ENCODE results near the gene SYNGR4. TPM values are rescaled to one million over a fixed set of nuclear protein-coding genes. Genes with fewer than 3 reads are reported as not detected.

Gene SYNGR4
- total and polyA plus RNA-seq, 2 experiments from 2014 or later, result not detected

- Histone ChIP-seq H3K27ac (no peak overlapping the region), H3K79me2 (ENCODE audit: insufficient read depth) (no peaks in the 10 kb centered on the region), H4K20me1 (ENCODE audit: insufficient read depth) (no peaks in the 10 kb centered on the region), H3K9me3 (ENCODE audit: low read depth) (no peaks in the 10 kb centered on the region), H3K9me2 (ENCODE audit: insufficient read depth) (no peaks in the 10 kb centered on the region), H2AFZ (no peak overlapping the region), H3K4me2 (ENCODE audit: unreplicated experiment) (no peak overlapping the region), H3K4me3 (no peak overlapping the region), H3K27me3 (replicated peaks; ENCODE audit: insufficient read depth) (no peaks in the 10 kb centered on the region), H3K36me3 (ENCODE audit: low read depth) (no peaks in the 10 kb centered on the region), H3K9ac (no peak overlapping the region), H3K4me1 (ENCODE audit: insufficient read depth) (no peaks in the 10 kb centered on the region), H3F3A (ENCODE audit: insufficient read depth) (no peaks in the 10 kb centered on the region)
- DNase-seq, result no peak
- TF ChIP-seq EZH2 (IDR thresholded peaks at IDR 0.05; ENCODE audit: insufficient read depth, poor library complexity, severe bottlenecking) (no peak), EZH2phosphoT487 (IDR thresholded peaks at IDR 0.05; ENCODE audit: insufficient read depth, low read depth) (no peak)
- 86 to 92% methylated on average over 25 to 26 of the region's 27 CpGs for WGBS, 2 experiments (ENCODE audit: low coverage in 1 of 2, low lambda C conversion rate in 2 of 2, missing lambda C conversion rate in 2 of 2)
- in situ Hi-C loops (cut with MboI), result no loop called here
These were observed 41.0 kb downstream of the SYNGR4 start for GRCh38 chr19:48405010-48405659.

DNA sequence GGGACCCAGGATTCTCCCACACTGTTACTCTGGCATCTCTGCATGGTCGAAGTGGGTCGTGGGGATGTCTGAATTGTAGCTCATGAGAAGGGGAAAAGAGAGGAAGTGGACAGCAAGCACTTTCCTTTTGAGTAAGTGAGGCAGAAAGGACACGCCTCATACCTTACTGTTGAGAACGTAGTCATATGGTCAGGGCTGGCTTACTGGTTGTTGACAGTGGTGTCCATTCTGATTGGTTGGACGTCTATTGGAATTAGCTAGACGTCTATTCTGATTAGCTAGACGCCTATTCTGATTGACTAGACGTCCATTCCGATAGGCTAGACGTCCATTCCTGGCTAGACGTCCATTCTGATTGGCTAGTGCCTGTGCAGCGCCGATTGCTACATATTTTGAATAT, 41.7 kb downstream of the SYNGR4 start:
- Histone ChIP-seq H2AFZ (no peak overlapping the region), H3K9ac (no peak overlapping the region), H3F3A (ENCODE audit: insufficient read depth) (no peaks in the 10 kb centered on the region), H3K9me3 (ENCODE audit: low read depth) (no peaks in the 10 kb centered on the region), H3K27ac (no peak overlapping the region), H3K9me2 (ENCODE audit: insufficient read depth) (no peaks in the 10 kb centered on the region), H3K79me2 (ENCODE audit: insufficient read depth) (no peaks in the 10 kb centered on the region), H3K4me3 (no peak overlapping the region), H3K4me2 (ENCODE audit: unreplicated experiment) (no peak overlapping the region), H3K36me3 (ENCODE audit: low read depth) (no peaks in the 10 kb centered on the region), H4K20me1 (ENCODE audit: insufficient read depth) (no peaks in the 10 kb centered on the region), H3K27me3 (replicated peaks; ENCODE audit: insufficient read depth) (no peaks in the 10 kb centered on the region), H3K4me1 (ENCODE audit: insufficient read depth) (no peaks in the 10 kb centered on the region)
- in situ Hi-C loops (cut with MboI), result no loop called here
- TF ChIP-seq EZH2phosphoT487 (IDR thresholded peaks at IDR 0.05; ENCODE audit: insufficient read depth, low read depth) (no peak), EZH2 (IDR thresholded peaks at IDR 0.05; ENCODE audit: insufficient read depth, poor library complexity, severe bottlenecking) (no peak)
- no peak for DNase-seq
- 81 to 86% methylated on average over 13 of the region's 13 CpGs for WGBS, 2 experiments (ENCODE audit: low coverage in 1 of 2, low lambda C conversion rate in 2 of 2, missing lambda C conversion rate in 2 of 2)

- no peaks in the 10 kb centered on the region for H3K36me3 ChIP-seq (ENCODE audit: low read depth)
- H4K20me1 ChIP-seq (ENCODE audit: insufficient read depth), result no peaks in the 10 kb centered on the region
- no peaks in the 10 kb centered on the region for H3K79me2 ChIP-seq (ENCODE audit: insufficient read depth)
- WGBS, 2 experiments (ENCODE audit: low coverage in 1 of 2, low lambda C conversion rate in 2 of 2, missing lambda C conversion rate in 2 of 2), result 68 to 73% methylated on average over 23 to 24 of the region's 24 CpGs
- no peaks in the 10 kb centered on the region for H3F3A ChIP-seq (ENCODE audit: insufficient read depth)
- H3K9me3 ChIP-seq (ENCODE audit: low read depth), result no peaks in the 10 kb centered on the region
- TF ChIP-seq EZH2phosphoT487 (IDR thresholded peaks at IDR 0.05; ENCODE audit: insufficient read depth, low read depth) (no peak), EZH2 (IDR thresholded peaks at IDR 0.05; ENCODE audit: insufficient read depth, poor library complexity, severe bottlenecking) (no peak)
- no peak overlapping the region for H3K27ac ChIP-seq
- H3K4me3 ChIP-seq, result no peak overlapping the region
- peaks cover 10% of the 10 kb centered on the region; the same call in 1 of the 2 replicates for H3K4me1 ChIP-seq (ENCODE audit: insufficient read depth)
- H3K27me3 ChIP-seq (replicated peaks; ENCODE audit: insufficient read depth), result no peaks in the 10 kb centered on the region
- H3K4me2 ChIP-seq (ENCODE audit: unreplicated experiment), result no peak overlapping the region
- no peak overlapping the region for H2AFZ ChIP-seq
- no peak overlapping the region for H3K9ac ChIP-seq
- no peaks in the 10 kb centered on the region for H3K9me2 ChIP-seq (ENCODE audit: insufficient read depth)
- peak; percentile 75 for DNase-seq
- in situ Hi-C loops (cut with MboI), result no loop called here
These were observed 49.9 kb downstream of the SYNGR4 start for GRCh38 chr19:48413879-48414587.

- Histone ChIP-seq H3K4me2 (ENCODE audit: unreplicated experiment) (no peak overlapping the region), H4K20me1 (ENCODE audit: insufficient read depth) (no peaks in the 10 kb centered on the region), H3F3A (ENCODE audit: insufficient read depth) (no peaks in the 10 kb centered on the region), H3K27me3 (replicated peaks; ENCODE audit: insufficient read depth) (no peaks in the 10 kb centered on the region), H3K36me3 (ENCODE audit: low read depth) (no peaks in the 10 kb centered on the region), H3K4me1 (ENCODE audit: insufficient read depth) (peaks cover 10% of the 10 kb centered on the region; the same call in 1 of the 2 replicates), H3K79me2 (ENCODE audit: insufficient read depth) (no peaks in the 10 kb centered on the region), H3K9me2 (ENCODE audit: insufficient read depth) (no peaks in the 10 kb centered on the region), H3K9ac (no peak overlapping the region), H3K4me3 (no peak overlapping the region), H2AFZ (no peak overlapping the region), H3K27ac (no peak overlapping the region), H3K9me3 (ENCODE audit: low read depth) (no peaks in the 10 kb centered on the region)
- 5 to 30% methylated on average over 3 to 14 of the region's 14 CpGs for WGBS, 2 experiments (ENCODE audit: low coverage in 1 of 2, low lambda C conversion rate in 2 of 2, missing lambda C conversion rate in 2 of 2)
- TF ChIP-seq EZH2phosphoT487 (IDR thresholded peaks at IDR 0.05; ENCODE audit: insufficient read depth, low read depth) (no peak), EZH2 (IDR thresholded peaks at IDR 0.05; ENCODE audit: insufficient read depth, poor library complexity, severe bottlenecking) (no peak)
- DNase-seq, result peak; percentile 89
- in situ Hi-C loops (cut with MboI), result no loop called here
These were observed 51.2 kb downstream of the SYNGR4 start for GRCh38 chr19:48415395-48415794.
